HepG2 (cell line): ENCODE results near the gene PCYT2. TPM values are rescaled to one million over a fixed set of nuclear protein-coding genes. Genes with fewer than 3 reads are reported as not detected.
A peak's percentile ranks its signal among the peaks of the same experiment; 100 is the strongest.

Experiments used
- ATAC-seq: fragments of 200-7000 bp; cut with Tn5 transposase; 3 replicates; pipeline ENCODE4 v1.9.1; 2020; ENCODE audit warnings: mild to moderate bottlenecking, moderate library complexity
- BruUV-seq: library from RNA; stranded (reverse); fragments of 400-500 nt; replicated peaks from 2 replicates; lab custom pipeline; 2021; lab: Mats Ljungman, UMichigan
- CTCF ChIA-PET: fragments of 300-600 bp; formaldehyde crosslinking; extraction: SDS; loops from one replicate; lab custom pipeline; 2021; ENCODE audit warnings: low total read pairs, inconsistent platforms, low intra/inter-chr PET ratio; lab: Yijun Ruan, JAX
- POLR2A ChIA-PET: fragments of 350-600 bp; sonication (Branson Sonifier 250); formaldehyde crosslinking; loops from one replicate; lab custom pipeline; 2020; ENCODE audit warnings: antibody characterized with exemption, inconsistent platforms; lab: Yijun Ruan, JAX
- DNase-seq: peaks from one replicate; pipeline ENCODE4 v3.0.0-alpha.2; 2015; ENCODE audit warnings: low spot score
- FAIRE-seq: peaks from 3 replicates; lab custom pipeline; 2011; peaks lifted over from hg19 to GRCh38; lab: Jason Lieb, UNC
- H2AFZ ChIP-seq: one replicate; pipeline ENCODE4 v1.6.1; 2011; ENCODE audit warnings: low read length, inconsistent platforms
- H3K27ac ChIP-seq: fragments of 300-600 bp; 3 replicates; pipeline ENCODE4 v1.8.0; 2011; ENCODE audit warnings: mixed run types, mild to moderate bottlenecking, mixed read lengths, low read length, inconsistent platforms; ENCODE audit not compliant: insufficient read depth; ENCODE audit errors: extremely low read length
- H3K27me3 ChIP-seq, 2 experiments: fragments of 200-600 bp in 1 of 2; 2 replicates in 1 of 2; 3 replicates in 1 of 2; pipeline versions ENCODE4 v1.6.0 to v1.8.0; 2011; ENCODE audit warnings: low read length in 2 of 2, mild to moderate bottlenecking in 2 of 2, moderate library complexity in 2 of 2, inconsistent platforms in 1 of 2; ENCODE audit not compliant: insufficient read depth in 2 of 2, control insufficient read depth in 1 of 2
- H3K36me3 ChIP-seq, 2 experiments: fragments of 200-600 bp in 1 of 2; replicated peaks in 1 of 2; 2 replicates in 1 of 2; 3 replicates in 1 of 2; pipeline versions ENCODE4 v1.5.1 to v1.8.0; 2011; ENCODE audit warnings: low read length in 2 of 2, inconsistent platforms in 1 of 2; ENCODE audit not compliant: insufficient read depth in 2 of 2, control insufficient read depth in 1 of 2
- H3K4me1 ChIP-seq: 2 replicates; pipeline ENCODE4 v1.5.1; 2012; ENCODE audit warnings: low read length, inconsistent platforms; ENCODE audit not compliant: insufficient read depth
- H3K4me2 ChIP-seq: 2 replicates; pipeline ENCODE4 v1.6.0; 2011; ENCODE audit warnings: low read depth, low read length, inconsistent platforms
- H3K4me3 ChIP-seq, 3 experiments: fragments of 200-600 bp in 1 of 3; sonication (generic), shearing (Covaris generic) in 1 of 3; replicated peaks in 1 of 3; 2 replicates each; pipeline ENCODE4 v1.5.1; 2011 to 2016; ENCODE audit warnings: low read length in 3 of 3, inconsistent platforms in 2 of 3, low read depth in 2 of 3, mild to moderate bottlenecking in 2 of 3, control low read depth in 1 of 3, mixed read lengths in 1 of 3; ENCODE audit not compliant: insufficient read depth in 1 of 3
- H3K79me2 ChIP-seq: one replicate; pipeline ENCODE4 v1.6.1; 2011; ENCODE audit warnings: low read length, inconsistent platforms; ENCODE audit not compliant: insufficient read depth
- H3K9ac ChIP-seq: 2 replicates; pipeline ENCODE4 v1.6.0; 2011; ENCODE audit warnings: mild to moderate bottlenecking, low read depth, low read length, inconsistent platforms; ENCODE audit not compliant: insufficient read depth
- H3K9me3 ChIP-seq: 2 replicates; pipeline ENCODE4 v1.5.1; 2012; ENCODE audit warnings: mild to moderate bottlenecking, low read length
- H4K20me1 ChIP-seq: 2 replicates; pipeline ENCODE4 v1.6.0; 2011; ENCODE audit warnings: inconsistent platforms, mild to moderate bottlenecking, low read length, moderate library complexity; ENCODE audit not compliant: insufficient read depth
- AGO2 ChIP-seq: fragments of 200-400 bp; formaldehyde crosslinking; optimal IDR thresholded peaks from 2 replicates; pipeline ENCODE3; 2017; ENCODE audit warnings: mild to moderate bottlenecking, low read depth, low read length, moderate library complexity
- DZIP1 ChIP-seq: sonication (generic); formaldehyde crosslinking; IDR thresholded peaks from 2 replicates; pipeline ENCODE4 v1.5.0; 2020; ENCODE audit warnings: mild to moderate bottlenecking, missing genetic modification reagents
- SAP130 ChIP-seq: IDR thresholded peaks from 2 replicates; pipeline ENCODE4 v1.6.1; 2016; ENCODE audit warnings: low read depth
- SSRP1 ChIP-seq: IDR thresholded peaks from 2 replicates; pipeline ENCODE4 v1.6.1; 2016; ENCODE audit warnings: control low read depth
- ZIK1 ChIP-seq: sonication (generic); formaldehyde crosslinking; IDR thresholded peaks from 2 replicates; pipeline ENCODE4 v1.5.0; 2020; ENCODE audit warnings: mild to moderate bottlenecking, low read depth, missing genetic modification reagents, borderline replicate concordance
- ZNF430 ChIP-seq: sonication (generic); formaldehyde crosslinking; IDR thresholded peaks from 2 replicates; pipeline ENCODE4 v1.9.0; 2021; ENCODE audit warnings: mild to moderate bottlenecking, missing genetic modification reagents
- ZNF564 ChIP-seq: sonication (generic); formaldehyde crosslinking; IDR thresholded peaks from 2 replicates; pipeline ENCODE4 v1.8.1; 2023; ENCODE audit warnings: mild to moderate bottlenecking, missing genetic modification reagents
- ZNF615 ChIP-seq: sonication (generic); formaldehyde crosslinking; IDR thresholded peaks from 2 replicates; pipeline ENCODE4 v1.5.0; 2020; ENCODE audit warnings: mild to moderate bottlenecking, missing genetic modification reagents, borderline replicate concordance
- ZNF839 ChIP-seq: sonication (generic); formaldehyde crosslinking; IDR thresholded peaks from 2 replicates; pipeline ENCODE4 v1.4.0; 2020; ENCODE audit warnings: missing genetic modification reagents, mild to moderate bottlenecking, borderline replicate concordance
- WGBS: methylation state at CpG from one replicate; pipeline ENCODE4 v1.1.6; 2017; ENCODE audit warnings: low lambda C conversion rate; 5-methylcytosine and 5-hydroxymethylcytosine counted together
- in situ Hi-C: cut with HindIII; loops from 2 replicates; pipeline ENCODE4 v1.10.0; 2017; ENCODE audit warnings: low pct_unique_long_range_greater_than_20kb; ENCODE audit not compliant: extremely low pct_ligation_motif_present
- intact Hi-C: fragments of 100-400 bp; cut with micrococcal nuclease; formaldehyde crosslinking; loops from one replicate; pipeline ENCODE4 v1.10.0; 2022; ENCODE audit not compliant: unreplicated experiment
- polyA plus RNA-seq, 8 experiments: library from polyadenylated mRNA; depleted of rRNA in 3 of 8; stranded (reverse) in 7 of 8; unstranded in 1 of 8; fragments of >200 nt; fragmentation: Illumina TruSeq in 4 of 8; extraction: Trizol in 4 of 8; gene quantifications; 2 replicates each; pipeline versions ENCODE4 v1.2.1 to v1.2.3, GENCODE V29; 2011 to 2016; ENCODE audit warnings: low read depth in 4 of 8, missing spikeins in 1 of 8, mixed read lengths in 1 of 8; ENCODE audit not compliant: insufficient read depth in 1 of 8
- total RNA-seq, 5 experiments: library from RNA; depleted of rRNA; stranded (reverse); fragments of >200 nt; fragmentation: Illumina TruSeq; extraction: Trizol; gene quantifications; 2 replicates each; pipeline ENCODE4 v1.2.3, GENCODE V29; 2016; ENCODE audit warnings: low read depth in 1 of 5
- TF ChIP-seq, protein P1 (sequence below): sonication (generic); formaldehyde crosslinking; IDR thresholded peaks from 2 replicates; pipeline ENCODE4 v1.5.1; 2020; ENCODE audit warnings: mild to moderate bottlenecking, missing genetic modification reagents, moderate library complexity
- TF ChIP-seq, protein P2 (sequence below): sonication (generic); formaldehyde crosslinking; IDR thresholded peaks from 2 replicates; pipeline ENCODE4 v1.5.0; 2020; ENCODE audit warnings: missing genetic modification reagents
- TF ChIP-seq, protein P3 (sequence below): sonication (generic); formaldehyde crosslinking; IDR thresholded peaks from 2 replicates; pipeline ENCODE4 v1.4.0; 2020; ENCODE audit warnings: missing genetic modification reagents

The PCYT2 gene
- total and polyA plus RNA-seq, 2 of the 13 experiments (the other 11 are each of a cell fraction or from before 2014, with no cell fraction given) = 147 to 297 TPM

- no peak for TF ChIP-seq ZNF615
- TF ChIP-seq AGO2 = peak; percentile 95
- TF ChIP-seq, protein P1, sequence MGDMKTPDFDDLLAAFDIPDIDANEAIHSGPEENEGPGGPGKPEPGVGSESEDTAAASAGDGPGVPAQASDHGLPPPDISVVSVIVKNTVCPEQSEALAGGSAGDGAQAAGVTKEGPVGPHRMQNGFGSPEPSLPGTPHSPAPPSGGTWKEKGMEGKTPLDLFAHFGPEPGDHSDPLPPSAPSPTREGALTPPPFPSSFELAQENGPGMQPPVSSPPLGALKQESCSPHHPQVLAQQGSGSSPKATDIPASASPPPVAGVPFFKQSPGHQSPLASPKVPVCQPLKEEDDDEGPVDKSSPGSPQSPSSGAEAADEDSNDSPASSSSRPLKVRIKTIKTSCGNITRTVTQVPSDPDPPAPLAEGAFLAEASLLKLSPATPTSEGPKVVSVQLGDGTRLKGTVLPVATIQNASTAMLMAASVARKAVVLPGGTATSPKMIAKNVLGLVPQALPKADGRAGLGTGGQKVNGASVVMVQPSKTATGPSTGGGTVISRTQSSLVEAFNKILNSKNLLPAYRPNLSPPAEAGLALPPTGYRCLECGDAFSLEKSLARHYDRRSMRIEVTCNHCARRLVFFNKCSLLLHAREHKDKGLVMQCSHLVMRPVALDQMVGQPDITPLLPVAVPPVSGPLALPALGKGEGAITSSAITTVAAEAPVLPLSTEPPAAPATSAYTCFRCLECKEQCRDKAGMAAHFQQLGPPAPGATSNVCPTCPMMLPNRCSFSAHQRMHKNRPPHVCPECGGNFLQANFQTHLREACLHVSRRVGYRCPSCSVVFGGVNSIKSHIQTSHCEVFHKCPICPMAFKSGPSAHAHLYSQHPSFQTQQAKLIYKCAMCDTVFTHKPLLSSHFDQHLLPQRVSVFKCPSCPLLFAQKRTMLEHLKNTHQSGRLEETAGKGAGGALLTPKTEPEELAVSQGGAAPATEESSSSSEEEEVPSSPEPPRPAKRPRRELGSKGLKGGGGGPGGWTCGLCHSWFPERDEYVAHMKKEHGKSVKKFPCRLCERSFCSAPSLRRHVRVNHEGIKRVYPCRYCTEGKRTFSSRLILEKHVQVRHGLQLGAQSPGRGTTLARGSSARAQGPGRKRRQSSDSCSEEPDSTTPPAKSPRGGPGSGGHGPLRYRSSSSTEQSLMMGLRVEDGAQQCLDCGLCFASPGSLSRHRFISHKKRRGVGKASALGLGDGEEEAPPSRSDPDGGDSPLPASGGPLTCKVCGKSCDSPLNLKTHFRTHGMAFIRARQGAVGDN = peak; percentile 24
- TF ChIP-seq ZNF564 = no peak
- TF ChIP-seq, protein P2, sequence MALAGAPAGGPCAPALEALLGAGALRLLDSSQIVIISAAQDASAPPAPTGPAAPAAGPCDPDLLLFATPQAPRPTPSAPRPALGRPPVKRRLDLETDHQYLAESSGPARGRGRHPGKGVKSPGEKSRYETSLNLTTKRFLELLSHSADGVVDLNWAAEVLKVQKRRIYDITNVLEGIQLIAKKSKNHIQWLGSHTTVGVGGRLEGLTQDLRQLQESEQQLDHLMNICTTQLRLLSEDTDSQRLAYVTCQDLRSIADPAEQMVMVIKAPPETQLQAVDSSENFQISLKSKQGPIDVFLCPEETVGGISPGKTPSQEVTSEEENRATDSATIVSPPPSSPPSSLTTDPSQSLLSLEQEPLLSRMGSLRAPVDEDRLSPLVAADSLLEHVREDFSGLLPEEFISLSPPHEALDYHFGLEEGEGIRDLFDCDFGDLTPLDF (CRISPR knock-in tag) = no peak
- TF ChIP-seq ZNF430 (CRISPR knock-in tag) = no peak
- TF ChIP-seq, all 625 proteins: peak for 7
Observed at GRCh38 chr17:81948635-81949378, 37.6 kb upstream of the PCYT2 start (continued).

GRCh38 chr17:81947189-81947588 is 36.0 kb upstream of the PCYT2 start, which contains the start of gene MYADML2:
MYADML2 (minus strand) TSS chr17:81947233; CDS start chr17:81941741, 5,492 bp downstream.
- intact Hi-C loops = no loop called here
- Histone ChIP-seq H3K4me2 (no peak within 1 kb of the TSS), H4K20me1 (no peaks in the 10 kb centered on the region), H3K36me3 (no peaks in the 10 kb centered on the region), H3K9me3 (no peaks in the 10 kb centered on the region), H3K27me3 (0 out of 5 replicates have a peak, but pooled peaks cover 0 to 3% of the 10 kb centered on the region in 2 experiments), H3K4me1 (peaks cover 41% of the 10 kb centered on the region), H3K4me3 (no peak within 1 kb of the TSS), H3K79me2 (no peaks in the 10 kb centered on the region), H3K9ac (no peak within 1 kb of the TSS), H2AFZ (no peak within 1 kb of the TSS), H3K27ac (no peak within 1 kb of the TSS)
- 71% methylated on average over 12 of the region's 13 CpGs for WGBS
- ATAC-seq = no peak
- in situ Hi-C loops = no loop called here
- TF ChIP-seq, protein P3, sequence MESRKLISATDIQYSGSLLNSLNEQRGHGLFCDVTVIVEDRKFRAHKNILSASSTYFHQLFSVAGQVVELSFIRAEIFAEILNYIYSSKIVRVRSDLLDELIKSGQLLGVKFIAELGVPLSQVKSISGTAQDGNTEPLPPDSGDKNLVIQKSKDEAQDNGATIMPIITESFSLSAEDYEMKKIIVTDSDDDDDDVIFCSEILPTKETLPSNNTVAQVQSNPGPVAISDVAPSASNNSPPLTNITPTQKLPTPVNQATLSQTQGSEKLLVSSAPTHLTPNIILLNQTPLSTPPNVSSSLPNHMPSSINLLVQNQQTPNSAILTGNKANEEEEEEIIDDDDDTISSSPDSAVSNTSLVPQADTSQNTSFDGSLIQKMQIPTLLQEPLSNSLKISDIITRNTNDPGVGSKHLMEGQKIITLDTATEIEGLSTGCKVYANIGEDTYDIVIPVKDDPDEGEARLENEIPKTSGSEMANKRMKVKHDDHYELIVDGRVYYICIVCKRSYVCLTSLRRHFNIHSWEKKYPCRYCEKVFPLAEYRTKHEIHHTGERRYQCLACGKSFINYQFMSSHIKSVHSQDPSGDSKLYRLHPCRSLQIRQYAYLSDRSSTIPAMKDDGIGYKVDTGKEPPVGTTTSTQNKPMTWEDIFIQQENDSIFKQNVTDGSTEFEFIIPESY (CRISPR knock-in tag) = peak; percentile 53; the same call in 1 of the 2 replicates
- TF ChIP-seq SAP130 (no peak), ZIK1 (no peak), DZIP1 (CRISPR knock-in tag) (0 out of 2 replicates have a peak, but pooled peaks have one; percentile 31), SSRP1 (CRISPR knock-in tag) (0 out of 2 replicates have a peak, but pooled peaks have one; percentile 60), ZNF839 (CRISPR knock-in tag) (no peak)
- FAIRE-seq = no peak
- BruUV-seq = no TSS peak
- ChIA-PET CTCF (no interaction called here), POLR2A (interaction anchor here (1.1 to 1.4 kb wide), 3 partner anchors 9 to 75 kb away, joined by 3 to 4 read pairs (median 4); partner anchors contain the start of gene CENPX)
- DNase-seq = no peak
